Gastrocnemius medialis (tissue), 4 donors: ENCODE data around the gene COL6A1. TPM values are rescaled to one million over a fixed set of nuclear protein-coding genes. Genes with fewer than 3 reads are reported as not detected.

Source experiments
- ATAC-seq, 2 donors: fragments of 150-250 bp; one replicate each; pipeline ENCODE4 v1.9.1; 2016
- DNase-seq, 2 donors: peaks; one replicate each; pipeline ENCODE4 v3.0.0-alpha.2; 2019
- H3K27ac ChIP-seq, 4 donors: fragments of 200-600 bp; sonication (generic); 1 replicate in 1 of 4; 2 replicates in 3 of 4; pipeline ENCODE4 v1.5.1; 2016 to 2018; ENCODE audit warnings: mild to moderate bottlenecking in 2 of 4, moderate library complexity in 1 of 4
- H3K27me3 ChIP-seq, 3 donors: fragments of 200-600 bp; sonication (generic) in 2 of 3; 1 replicate in 1 of 3; 2 replicates in 2 of 3; pipeline versions ENCODE4 v1.5.1 to v1.6.0; 2016 to 2019; ENCODE audit warnings: mild to moderate bottlenecking in 1 of 3, moderate library complexity in 1 of 3
- H3K36me3 ChIP-seq, 2 donors: fragments of 200-600 bp; sonication (generic) in 1 of 2; one replicate each; pipeline ENCODE4 v1.5.1; 2017 to 2018
- H3K4me1 ChIP-seq, 2 donors: fragments of 200-600 bp; sonication (generic) in 1 of 2; one replicate each; pipeline ENCODE4 v1.5.1; 2016 to 2017; ENCODE audit warnings: mild to moderate bottlenecking in 2 of 2
- H3K4me3 ChIP-seq, 4 donors: fragments of 200-600 bp; sonication (generic) in 3 of 4; 1 replicate in 1 of 4; 2 replicates in 3 of 4; pipeline ENCODE4 v1.5.1; 2016 to 2019; ENCODE audit warnings: mild to moderate bottlenecking in 2 of 4
- H3K9me3 ChIP-seq, 3 donors: fragments of 200-600 bp; sonication (generic) in 2 of 3; 1 replicate in 1 of 3; 2 replicates in 2 of 3; pipeline ENCODE4 v1.5.1; 2016 to 2019
- POLR2A ChIP-seq, 2 donors: fragments of 450-650 bp; IDR thresholded peaks; one replicate each; pipeline ENCODE4 v1.6.1; 2017; ENCODE audit warnings: antibody characterized with exemption in 2 of 2, mild to moderate bottlenecking in 2 of 2, moderate library complexity in 2 of 2
- in situ Hi-C, 4 donors: fragments of 200-750 bp; cut with MboI; loops; one replicate each; pipeline versions ENCODE4 v1.15.0 to v1.8.0; 2017; ENCODE audit warnings: low sequenced_read_pairs in 4 of 4
- intact Hi-C: fragments of 100-400 bp; cut with DNase I; formaldehyde crosslinking; loops from one replicate; pipeline ENCODE4 v1.15.1; 2023; ENCODE audit warnings: low total_unique reads
- total RNA-seq, 4 donors: library from RNA; depleted of rRNA; stranded (reverse); fragments of >200 nt; gene quantifications; one replicate each; pipeline versions ENCODE4 v1.1.0 to v1.2.3, GENCODE V29; 2016
- TF ChIP-seq, protein P1 (sequence below), 5 experiments: fragments of 450-650 bp in 3 of 5; fragments of 200-600 bp in 2 of 5; sonication (generic) in 2 of 5; IDR thresholded peaks in 4 of 5; conservative IDR thresholded peaks in 1 of 5; 1 replicate in 4 of 5; 2 replicates in 1 of 5; pipeline ENCODE4 v1.5.1; 2016 to 2019; ENCODE audit warnings: antibody characterized with exemption in 5 of 5, mild to moderate bottlenecking in 3 of 5, moderate library complexity in 3 of 5

Gene COL6A1
- total RNA-seq, 4 donors from 2014 or later, result 50.5 to 97.8 (median 73.3) TPM

GRCh38 chr21:46024141-46024540 is 42.6 kb downstream of the COL6A1 start:
- Histone ChIP-seq H3K27ac (no peak overlapping the region), H3K27me3 (no peaks in the 10 kb centered on the region), H3K9me3 (no peaks in the 10 kb centered on the region), H3K36me3 (no peaks in the 10 kb centered on the region), H3K4me3 (no peak overlapping the region), H3K4me1 (no peaks in the 10 kb centered on the region)
- intact Hi-C loops, result no loop called here
- in situ Hi-C loops, result no loop called here
- DNase-seq, result no peak
- no peak for ATAC-seq
- no peak for TF ChIP-seq POLR2A (IDR thresholded peaks at IDR 0.05)
- TF ChIP-seq, protein P1, sequence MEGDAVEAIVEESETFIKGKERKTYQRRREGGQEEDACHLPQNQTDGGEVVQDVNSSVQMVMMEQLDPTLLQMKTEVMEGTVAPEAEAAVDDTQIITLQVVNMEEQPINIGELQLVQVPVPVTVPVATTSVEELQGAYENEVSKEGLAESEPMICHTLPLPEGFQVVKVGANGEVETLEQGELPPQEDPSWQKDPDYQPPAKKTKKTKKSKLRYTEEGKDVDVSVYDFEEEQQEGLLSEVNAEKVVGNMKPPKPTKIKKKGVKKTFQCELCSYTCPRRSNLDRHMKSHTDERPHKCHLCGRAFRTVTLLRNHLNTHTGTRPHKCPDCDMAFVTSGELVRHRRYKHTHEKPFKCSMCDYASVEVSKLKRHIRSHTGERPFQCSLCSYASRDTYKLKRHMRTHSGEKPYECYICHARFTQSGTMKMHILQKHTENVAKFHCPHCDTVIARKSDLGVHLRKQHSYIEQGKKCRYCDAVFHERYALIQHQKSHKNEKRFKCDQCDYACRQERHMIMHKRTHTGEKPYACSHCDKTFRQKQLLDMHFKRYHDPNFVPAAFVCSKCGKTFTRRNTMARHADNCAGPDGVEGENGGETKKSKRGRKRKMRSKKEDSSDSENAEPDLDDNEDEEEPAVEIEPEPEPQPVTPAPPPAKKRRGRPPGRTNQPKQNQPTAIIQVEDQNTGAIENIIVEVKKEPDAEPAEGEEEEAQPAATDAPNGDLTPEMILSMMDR (IDR thresholded peaks at IDR 0.05 in 4 of 5, conservative IDR thresholded peaks at IDR 0.05 in 1 of 5), result no peak

DNA sequence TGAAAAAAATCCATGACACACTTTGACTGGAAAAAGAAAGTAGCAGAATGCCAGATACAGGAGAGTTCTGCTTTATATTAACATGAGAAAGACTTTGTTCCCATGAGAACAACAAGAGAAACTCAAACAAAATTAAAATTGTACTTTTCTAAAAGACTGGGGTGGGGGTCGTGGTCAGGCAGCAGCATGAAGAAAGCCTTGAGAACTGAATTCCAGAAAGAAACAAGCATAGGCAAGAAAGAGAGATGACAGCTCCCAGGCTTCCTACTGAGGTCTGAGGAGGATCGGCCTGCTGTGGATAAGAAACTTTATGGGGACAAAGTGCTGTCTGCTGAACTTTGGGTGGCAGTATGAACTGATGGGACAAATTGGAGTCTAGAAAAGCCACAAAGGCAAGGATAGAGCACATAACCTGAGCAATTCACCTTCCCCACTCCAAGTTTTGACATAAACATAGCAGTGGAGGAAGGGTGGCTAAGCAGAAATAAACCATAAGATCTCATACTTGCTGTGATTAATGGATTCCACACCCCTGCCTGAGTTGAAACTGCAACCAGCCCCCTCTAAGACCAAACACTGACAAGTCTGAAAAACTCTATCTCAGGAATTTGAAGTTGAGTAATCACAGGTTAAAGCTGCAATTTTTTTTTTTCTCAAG is 43.7 kb downstream of the COL6A1 start:
- ATAC-seq, result no peak
- intact Hi-C loops (no loop called here), in situ Hi-C loops (no loop called here)
- H3K4me3 ChIP-seq, result no peak overlapping the region
- H3K4me1 ChIP-seq, result no peaks in the 10 kb centered on the region
- H3K36me3 ChIP-seq, result no peaks in the 10 kb centered on the region
- TF ChIP-seq, protein P1 (IDR thresholded peaks at IDR 0.05 in 4 of 5, conservative IDR thresholded peaks at IDR 0.05 in 1 of 5), result no peak
- TF ChIP-seq POLR2A (IDR thresholded peaks at IDR 0.05), result no peak
- no peak for DNase-seq
- H3K9me3 ChIP-seq, result no peaks in the 10 kb centered on the region
- no peaks in the 10 kb centered on the region for H3K27me3 ChIP-seq
- no peak overlapping the region for H3K27ac ChIP-seq

- ATAC-seq (peak; percentile 69 to 75), DNase-seq (peak in 1 of 2 donors; percentile 40)
- in situ Hi-C loops, result no loop called here
- H3K9me3 ChIP-seq, result no peaks in the 10 kb centered on the region
- H3K27me3 ChIP-seq, result no peaks in the 10 kb centered on the region
- no peaks in the 10 kb centered on the region for H3K36me3 ChIP-seq
- peak overlapping the region; percentile 25 to 68 (median 37) for H3K27ac ChIP-seq
- no peaks in the 10 kb centered on the region for H3K4me1 ChIP-seq
- no peak for TF ChIP-seq POLR2A (IDR thresholded peaks at IDR 0.05)
- TF ChIP-seq, protein P1 (IDR thresholded peaks at IDR 0.05 in 4 of 5, conservative IDR thresholded peaks at IDR 0.05 in 1 of 5), result no peak
- intact Hi-C loops, result no loop called here
- no peak overlapping the region for H3K4me3 ChIP-seq
Measured at GRCh38 chr21:46027851-46028493, 46.4 kb downstream of the COL6A1 start.

GRCh38 chr21:46028573-46029091 is 47.1 kb downstream of the COL6A1 start:
- no peaks in the 10 kb centered on the region for H3K36me3 ChIP-seq
- TF ChIP-seq, protein P1 (IDR thresholded peaks at IDR 0.05 in 4 of 5, conservative IDR thresholded peaks at IDR 0.05 in 1 of 5), result no peak
- no peak for TF ChIP-seq POLR2A (IDR thresholded peaks at IDR 0.05)
- H3K27me3 ChIP-seq, result no peaks in the 10 kb centered on the region
- peak overlapping the region; percentile 25 to 68 (median 37) for H3K27ac ChIP-seq
- in situ Hi-C loops, result no loop called here
- no peaks in the 10 kb centered on the region for H3K9me3 ChIP-seq
- H3K4me1 ChIP-seq, result no peaks in the 10 kb centered on the region
- DNase-seq, result no peak
- ATAC-seq, result peak; percentile 64 to 74
- no peak overlapping the region for H3K4me3 ChIP-seq
- intact Hi-C loops, result no loop called here
